GM18505 (cell line): Measurements from ENCODE around the gene TCF25.

Experiments used
- ATAC-seq: cut with Tn5 transposase; IDR thresholded peaks from one replicate; pipeline ENCODE4 v1.9.1; 2021; ENCODE audit not compliant: unreplicated experiment
- POLR2A ChIP-seq: IDR thresholded peaks from 4 replicates; pipeline ENCODE4 v1.6.1; 2011; ENCODE audit warnings: borderline replicate concordance; ENCODE audit not compliant: insufficient read depth, insufficient read length; ENCODE audit errors: extremely low read depth

Gene TCF25

GRCh38 chr16:89837014-89837546 is 36.3 kb upstream of the TCF25 start:
- no peak for ATAC-seq
- TF ChIP-seq POLR2A = no peak

- no peak for ATAC-seq
- TF ChIP-seq POLR2A = no peak
Observed at GRCh38 chr16:89841275-89841674, 32.1 kb upstream of the TCF25 start.

GRCh38 chr16:89842471-89843408 is 30.7 kb upstream of the TCF25 start:
- TF ChIP-seq POLR2A = no peak
- no peak for ATAC-seq

DNA sequence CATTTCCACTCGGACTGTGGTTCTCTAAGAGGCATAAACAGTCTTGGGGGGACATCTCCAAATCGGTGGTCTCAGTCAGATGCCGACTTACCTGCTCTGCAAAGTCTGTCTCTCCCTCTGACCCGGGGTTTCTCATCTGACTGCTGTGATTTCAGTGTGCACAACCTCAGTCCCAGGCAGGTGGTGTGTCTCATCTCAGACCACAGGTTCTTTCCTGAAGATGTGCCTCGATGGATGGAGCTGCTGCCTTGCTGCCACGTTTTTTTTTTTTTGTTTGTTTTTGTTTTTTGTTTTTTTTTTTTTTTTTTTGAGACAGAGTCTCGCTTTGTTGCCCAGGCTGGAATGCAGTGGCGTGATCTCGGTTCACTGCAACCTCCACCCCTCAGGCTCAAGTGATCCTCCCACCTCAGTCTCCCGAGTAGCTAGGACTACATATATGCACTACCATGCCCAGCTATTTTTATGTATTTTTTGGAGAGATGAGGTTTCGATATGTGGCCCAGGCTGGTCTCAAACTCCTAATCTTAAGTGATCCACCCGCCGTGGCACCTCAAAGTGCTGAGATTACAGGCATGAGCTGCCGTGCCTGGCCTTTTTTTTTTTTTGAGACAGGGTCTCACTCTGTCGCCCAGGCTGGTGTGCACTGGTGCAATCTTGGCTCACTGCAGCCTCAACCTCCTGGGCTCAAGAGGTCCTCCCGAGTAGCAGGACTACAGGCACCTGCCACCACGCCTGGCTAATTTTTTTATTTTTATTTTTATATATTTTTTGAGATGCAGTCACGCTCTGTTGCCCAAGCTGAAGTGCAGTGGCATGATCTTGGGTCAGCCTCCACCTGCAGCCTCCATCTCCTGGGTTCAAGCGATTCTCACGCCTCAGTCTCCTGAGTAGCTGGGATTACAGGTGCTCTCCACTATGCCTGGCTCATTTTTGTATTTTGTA is 29.7 kb upstream of the TCF25 start:
- no peak for ATAC-seq

GRCh38 chr16:89844739-89845339 is 28.6 kb upstream of the TCF25 start:
- TF ChIP-seq POLR2A = no peak
- no peak for ATAC-seq

More for the DNA sequence above, 29.7 kb upstream of the TCF25 start:
- TF ChIP-seq POLR2A = no peak

DNA sequence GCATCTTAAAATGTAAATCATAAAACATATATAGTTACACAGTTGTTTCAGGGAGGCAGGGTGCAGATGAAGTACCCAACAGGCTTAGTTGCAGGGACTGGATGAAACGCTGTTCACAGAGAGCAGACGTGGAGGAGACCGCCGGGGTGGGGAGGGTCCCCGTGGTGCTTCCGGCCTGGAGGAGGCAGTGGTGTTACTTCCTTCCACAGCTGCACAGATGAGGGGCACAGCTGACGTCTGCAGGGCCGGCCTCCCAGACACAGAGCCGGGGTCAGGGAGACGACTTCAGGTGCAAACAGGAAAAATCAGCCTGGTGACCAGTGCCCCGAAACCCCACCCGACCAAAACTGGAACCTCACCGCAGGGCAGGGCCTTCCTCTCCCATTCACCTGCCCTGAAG is 28.0 kb upstream of the TCF25 start:
- no peak for ATAC-seq
- no peak for TF ChIP-seq POLR2A

DNA sequence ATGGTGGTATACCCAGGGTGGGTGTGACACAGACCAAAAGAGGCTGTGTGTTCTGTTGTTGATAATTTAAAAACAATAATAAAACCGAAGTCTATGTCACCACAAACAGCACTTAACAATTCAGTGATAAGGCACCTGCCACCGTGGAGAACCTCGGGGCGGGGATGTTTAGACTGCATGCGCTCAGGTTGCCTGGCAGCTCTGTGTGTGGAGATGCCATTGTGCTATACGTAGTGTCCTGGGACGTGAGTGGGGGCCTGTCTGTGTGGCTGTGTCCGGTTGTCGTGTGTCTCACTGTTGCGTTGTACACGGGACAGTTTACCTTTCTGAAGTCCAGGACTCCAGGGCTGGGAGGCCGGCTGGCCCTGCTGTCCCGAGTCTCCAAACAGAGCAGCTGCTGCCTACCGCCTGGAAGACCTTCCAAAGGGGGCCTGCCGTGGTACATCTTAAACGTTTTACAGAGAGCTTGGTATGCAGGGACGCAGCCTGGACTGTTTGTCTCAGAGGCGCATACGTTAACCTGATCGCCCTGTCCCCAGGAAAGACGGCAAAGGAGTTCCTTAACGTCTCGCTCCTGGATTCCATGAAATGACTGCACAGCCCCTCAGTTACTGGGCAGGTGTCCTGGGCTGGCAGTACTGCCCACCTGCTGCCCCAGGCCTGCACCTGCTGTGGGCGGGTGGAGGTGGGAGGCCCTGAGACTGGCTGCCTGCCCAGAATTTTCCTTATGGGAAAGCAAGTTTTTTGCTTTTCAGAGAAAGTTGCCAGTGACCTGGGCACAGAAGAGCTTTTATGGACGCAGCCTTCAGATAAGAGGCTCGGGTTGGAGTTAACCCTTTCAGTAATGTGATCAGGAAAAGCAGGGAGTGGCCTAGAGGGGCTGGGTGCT is 26.1 kb upstream of the TCF25 start:
- no peak for TF ChIP-seq POLR2A
- ATAC-seq = no peak

DNA sequence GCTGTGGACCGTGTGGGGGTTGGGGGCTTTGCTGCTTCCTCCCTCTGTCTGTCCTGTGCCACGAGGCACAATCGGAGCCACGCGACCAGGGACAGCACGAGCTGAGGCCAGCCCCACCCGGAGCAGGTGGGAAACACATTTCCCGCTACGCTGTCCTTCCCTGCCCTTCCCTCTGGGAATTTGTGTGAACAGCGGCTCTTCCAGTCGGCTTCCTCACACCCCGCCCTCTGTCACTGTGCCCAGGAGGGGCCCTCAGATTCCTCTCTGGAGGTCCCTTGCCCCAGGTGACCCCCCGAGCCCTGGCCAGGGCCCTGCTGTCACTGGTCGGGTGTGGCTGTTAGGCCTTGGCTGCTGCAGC is 25.5 kb upstream of the TCF25 start:
- no peak for TF ChIP-seq POLR2A
- ATAC-seq = no peak

- no peak for ATAC-seq
- TF ChIP-seq POLR2A = no peak
Observed at GRCh38 chr16:89848974-89849373, 24.4 kb upstream of the TCF25 start.

- no peak for TF ChIP-seq POLR2A
Observed at GRCh38 chr16:89853306-89853993, 19.9 kb upstream of the TCF25 start.

DNA sequence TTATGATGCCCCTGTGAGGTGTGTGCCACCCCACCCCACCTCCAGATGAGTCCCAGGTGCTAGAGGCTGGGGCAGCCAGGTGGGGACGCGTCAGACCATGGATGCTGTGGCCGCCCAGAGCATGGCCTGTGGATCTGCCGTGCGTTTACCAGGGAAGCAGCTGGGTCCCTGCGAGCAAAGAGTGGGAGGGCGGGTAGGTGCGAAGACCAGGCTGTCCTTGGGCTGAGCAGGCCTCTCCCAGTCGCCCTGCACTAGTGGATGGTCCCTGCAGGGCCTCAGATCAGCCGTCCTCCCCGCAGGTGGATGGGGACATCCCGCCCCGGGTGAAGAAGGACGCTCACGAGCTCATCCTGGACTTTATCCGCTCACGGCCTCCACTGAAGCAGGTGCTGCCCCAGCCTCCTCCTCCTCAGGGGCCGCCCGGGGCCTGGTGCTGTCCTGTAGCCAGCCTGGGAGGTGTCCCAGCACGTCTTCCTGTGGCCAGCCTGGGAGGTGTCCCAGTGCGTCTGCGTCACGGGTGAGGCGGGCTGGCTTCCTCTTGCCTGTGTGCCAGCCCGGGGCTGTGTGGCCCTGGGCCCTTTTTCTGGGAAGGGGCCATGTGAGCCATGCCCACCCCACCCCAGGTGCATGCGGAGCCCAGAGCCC is 18.0 kb upstream of the TCF25 start:
- no peak for ATAC-seq
- TF ChIP-seq POLR2A = no peak

More at GRCh38 chr16:89853306-89853993, 19.9 kb upstream of the TCF25 start:
- ATAC-seq = no peak
